ENCODE results near the gene PRKG1.

PRKG1 gene

GRCh38 chr10:51786684-51787035 lies 712.4 kb downstream of the PRKG1 start:
- H3K27me3 Mint-ChIP-seq (ENCODE audit: low read depth) = no peaks in the 10 kb centered on the region
- no peak for DNase-seq (ENCODE audit: low spot score)
- no peaks in the 10 kb centered on the region for H3K4me1 Mint-ChIP-seq (ENCODE audit: low read depth)
- H3K27ac Mint-ChIP-seq = no peak overlapping the region
- H3K4me3 Mint-ChIP-seq = no peak overlapping the region
- no peaks in the 10 kb centered on the region for H3K36me3 Mint-ChIP-seq (ENCODE audit: low read depth)
- peaks cover 4% of the 10 kb centered on the region for H3K9me3 Mint-ChIP-seq

- H3K4me3 Mint-ChIP-seq = no peak overlapping the region
- no peaks in the 10 kb centered on the region for H3K27me3 Mint-ChIP-seq (ENCODE audit: low read depth)
- H3K27ac Mint-ChIP-seq = no peak overlapping the region
- no peaks in the 10 kb centered on the region for H3K4me1 Mint-ChIP-seq (ENCODE audit: low read depth)
- no peaks in the 10 kb centered on the region for H3K36me3 Mint-ChIP-seq (ENCODE audit: low read depth)
- H3K9me3 Mint-ChIP-seq = peaks cover 14% of the 10 kb centered on the region
- DNase-seq (ENCODE audit: low spot score) = no peak
Measured at GRCh38 chr10:51788273-51788672, 714.0 kb downstream of the PRKG1 start.

- Mint-ChIP-seq H3K4me3 (no peak overlapping the region), H3K4me1 (ENCODE audit: low read depth) (no peaks in the 10 kb centered on the region), H3K36me3 (ENCODE audit: low read depth) (no peaks in the 10 kb centered on the region), H3K27ac (no peak overlapping the region), H3K27me3 (ENCODE audit: low read depth) (no peaks in the 10 kb centered on the region), H3K9me3 (peaks cover 17% of the 10 kb centered on the region)
- no peak for DNase-seq (ENCODE audit: low spot score)
Measured at GRCh38 chr10:51789118-51789517, 714.8 kb downstream of the PRKG1 start.

DNA sequence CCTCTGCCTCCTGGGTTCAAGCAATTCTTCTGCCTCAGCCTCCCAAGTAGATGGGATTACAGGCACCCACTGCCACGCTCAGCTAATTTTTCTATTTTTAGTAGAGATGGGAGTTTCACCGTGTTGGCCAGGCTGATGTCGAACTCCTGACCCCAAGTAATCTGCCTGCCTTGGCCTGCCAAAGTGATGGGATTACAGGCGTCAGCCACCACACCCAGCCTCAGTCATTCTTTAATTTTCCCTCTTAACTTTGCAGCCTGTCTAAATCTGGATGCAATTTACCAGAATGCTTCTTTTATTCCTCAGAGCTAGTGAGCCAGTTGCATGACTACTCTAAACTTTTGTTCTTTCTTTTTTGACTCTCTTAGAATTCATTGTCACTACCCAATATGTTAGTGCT lies 715.6 kb downstream of the PRKG1 start:
- H3K27me3 Mint-ChIP-seq (ENCODE audit: low read depth) = no peaks in the 10 kb centered on the region
- no peaks in the 10 kb centered on the region for H3K36me3 Mint-ChIP-seq (ENCODE audit: low read depth)
- DNase-seq (ENCODE audit: low spot score) = no peak
- peaks cover 17% of the 10 kb centered on the region for H3K9me3 Mint-ChIP-seq
- no peaks in the 10 kb centered on the region for H3K4me1 Mint-ChIP-seq (ENCODE audit: low read depth)
- no peak overlapping the region for H3K27ac Mint-ChIP-seq
- H3K4me3 Mint-ChIP-seq = no peak overlapping the region

GRCh38 chr10:51792678-51793077 lies 718.4 kb downstream of the PRKG1 start:
- no peaks in the 10 kb centered on the region for H3K36me3 Mint-ChIP-seq (ENCODE audit: low read depth)
- H3K9me3 Mint-ChIP-seq = peaks cover 17% of the 10 kb centered on the region
- no peak overlapping the region for H3K4me3 Mint-ChIP-seq
- no peak overlapping the region for H3K27ac Mint-ChIP-seq
- no peaks in the 10 kb centered on the region for H3K4me1 Mint-ChIP-seq (ENCODE audit: low read depth)
- H3K27me3 Mint-ChIP-seq (ENCODE audit: low read depth) = no peaks in the 10 kb centered on the region
- no peak for DNase-seq (ENCODE audit: low spot score)

GRCh38 chr10:51800121-51800520 lies 725.8 kb downstream of the PRKG1 start:
- Mint-ChIP-seq H3K36me3 (ENCODE audit: low read depth) (no peaks in the 10 kb centered on the region), H3K4me1 (ENCODE audit: low read depth) (no peaks in the 10 kb centered on the region), H3K9me3 (no peaks in the 10 kb centered on the region), H3K27me3 (ENCODE audit: low read depth) (peaks cover 4% of the 10 kb centered on the region), H3K27ac (no peak overlapping the region), H3K4me3 (no peak overlapping the region)
- no peak for DNase-seq (ENCODE audit: low spot score)

DNA sequence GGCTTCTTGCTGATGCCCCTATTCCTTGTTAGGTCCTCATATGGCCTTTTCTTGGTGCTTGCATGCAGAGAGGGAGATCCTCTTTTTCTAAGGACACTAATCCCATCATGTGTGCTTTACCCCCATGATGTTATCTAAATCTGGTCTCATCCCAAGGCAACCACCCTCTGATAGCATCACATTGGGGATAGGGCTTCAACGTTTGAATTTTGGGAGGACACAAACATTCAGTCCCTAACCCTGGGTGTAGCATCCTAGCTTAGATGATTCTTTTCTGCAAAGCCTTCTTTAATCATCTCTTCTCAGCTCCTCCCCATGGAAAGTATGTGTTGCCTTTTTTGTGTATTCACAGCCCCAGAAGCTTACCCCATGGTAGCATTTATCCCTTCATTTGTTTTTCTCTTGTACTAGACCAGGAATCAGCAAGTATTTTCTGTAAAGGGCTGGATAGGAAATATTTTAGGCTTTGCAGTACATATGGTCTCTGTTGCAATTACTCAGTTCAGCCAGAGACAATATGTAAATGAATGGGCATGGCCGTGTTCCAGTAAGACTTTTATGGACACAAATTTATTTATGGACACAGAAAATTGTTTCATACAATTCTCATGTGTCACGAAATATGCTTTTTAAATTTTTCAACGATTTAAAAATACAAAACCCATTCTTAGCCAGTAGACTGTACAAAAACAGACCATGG lies 726.6 kb downstream of the PRKG1 start:
- H3K27ac Mint-ChIP-seq = no peak overlapping the region
- no peaks in the 10 kb centered on the region for H3K4me1 Mint-ChIP-seq (ENCODE audit: low read depth)
- DNase-seq (ENCODE audit: low spot score) = no peak
- H3K4me3 Mint-ChIP-seq = no peak overlapping the region
- H3K27me3 Mint-ChIP-seq (ENCODE audit: low read depth) = peaks cover 4% of the 10 kb centered on the region
- H3K36me3 Mint-ChIP-seq (ENCODE audit: low read depth) = no peaks in the 10 kb centered on the region
- H3K9me3 Mint-ChIP-seq = no peaks in the 10 kb centered on the region

GRCh38 chr10:51802030-51802429 lies 727.7 kb downstream of the PRKG1 start:
- Mint-ChIP-seq H3K36me3 (ENCODE audit: low read depth) (no peaks in the 10 kb centered on the region), H3K27ac (no peak overlapping the region), H3K27me3 (ENCODE audit: low read depth) (peaks cover 4% of the 10 kb centered on the region), H3K4me1 (ENCODE audit: low read depth) (no peaks in the 10 kb centered on the region), H3K4me3 (no peak overlapping the region), H3K9me3 (no peaks in the 10 kb centered on the region)
- no peak for DNase-seq (ENCODE audit: low spot score)

DNA sequence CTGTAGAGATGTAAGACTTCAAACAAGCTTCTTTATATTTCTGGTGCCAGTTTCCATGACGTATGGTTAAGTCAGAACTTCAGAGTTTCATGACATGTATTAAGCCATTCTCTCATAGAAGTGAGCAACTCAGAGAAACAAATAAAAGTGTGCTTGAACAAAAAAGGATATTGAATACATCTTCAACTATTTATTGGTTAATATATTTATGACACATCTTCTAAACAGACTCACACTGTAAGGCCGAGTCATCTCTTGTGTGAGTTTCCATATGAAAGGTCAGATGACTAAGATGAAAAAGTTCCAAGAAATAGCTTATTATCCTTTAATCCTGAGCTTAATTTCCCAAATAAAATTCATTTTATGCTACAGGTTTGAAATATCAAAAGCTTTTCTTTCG lies 730.6 kb downstream of the PRKG1 start:
- no peaks in the 10 kb centered on the region for H3K9me3 Mint-ChIP-seq
- no peak overlapping the region for H3K27ac Mint-ChIP-seq
- H3K36me3 Mint-ChIP-seq (ENCODE audit: low read depth) = no peaks in the 10 kb centered on the region
- no peaks in the 10 kb centered on the region for H3K4me1 Mint-ChIP-seq (ENCODE audit: low read depth)
- H3K27me3 Mint-ChIP-seq (ENCODE audit: low read depth) = peaks cover 6% of the 10 kb centered on the region
- H3K4me3 Mint-ChIP-seq = no peak overlapping the region
- no peak for DNase-seq (ENCODE audit: low spot score)

DNA sequence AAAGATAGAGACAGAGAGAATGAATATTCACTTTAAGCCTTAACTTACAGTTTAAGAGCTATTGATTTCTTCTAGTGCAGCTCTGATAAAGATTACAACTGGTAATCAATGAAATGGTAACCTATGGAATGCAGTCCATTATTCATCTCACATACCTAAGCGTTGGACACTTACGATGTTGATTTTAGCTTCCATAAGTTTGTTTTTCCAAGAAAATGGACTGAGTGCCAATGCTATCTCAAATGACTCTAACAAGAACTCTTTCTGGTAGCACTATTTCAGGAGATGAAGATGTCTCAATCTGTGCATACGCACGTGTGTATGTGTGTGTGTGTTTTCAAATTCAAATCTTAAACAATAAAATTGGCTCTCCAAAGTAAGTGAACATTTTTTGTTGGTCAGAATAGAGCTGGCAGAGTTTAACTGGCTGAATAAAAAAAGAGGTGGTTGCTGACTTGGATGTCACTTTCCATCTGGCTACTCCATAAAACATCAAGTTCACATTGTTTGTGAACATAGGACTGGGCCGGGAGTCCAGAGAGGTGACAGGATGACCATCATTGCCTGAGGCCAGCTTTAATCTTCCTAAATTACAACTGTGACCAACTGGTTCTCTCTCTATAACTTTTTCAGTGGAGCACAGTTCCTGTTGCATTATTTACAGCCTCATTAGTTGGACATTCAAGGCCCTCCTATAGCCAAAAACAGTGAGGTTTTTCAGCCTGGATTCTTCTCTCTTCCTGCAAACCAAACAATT lies 732.0 kb downstream of the PRKG1 start:
- no peak overlapping the region for H3K4me3 Mint-ChIP-seq
- no peaks in the 10 kb centered on the region for H3K9me3 Mint-ChIP-seq
- H3K36me3 Mint-ChIP-seq (ENCODE audit: low read depth) = no peaks in the 10 kb centered on the region
- no peak overlapping the region for H3K27ac Mint-ChIP-seq
- peaks cover 6% of the 10 kb centered on the region for H3K27me3 Mint-ChIP-seq (ENCODE audit: low read depth)
- DNase-seq (ENCODE audit: low spot score) = no peak
- no peaks in the 10 kb centered on the region for H3K4me1 Mint-ChIP-seq (ENCODE audit: low read depth)

DNA sequence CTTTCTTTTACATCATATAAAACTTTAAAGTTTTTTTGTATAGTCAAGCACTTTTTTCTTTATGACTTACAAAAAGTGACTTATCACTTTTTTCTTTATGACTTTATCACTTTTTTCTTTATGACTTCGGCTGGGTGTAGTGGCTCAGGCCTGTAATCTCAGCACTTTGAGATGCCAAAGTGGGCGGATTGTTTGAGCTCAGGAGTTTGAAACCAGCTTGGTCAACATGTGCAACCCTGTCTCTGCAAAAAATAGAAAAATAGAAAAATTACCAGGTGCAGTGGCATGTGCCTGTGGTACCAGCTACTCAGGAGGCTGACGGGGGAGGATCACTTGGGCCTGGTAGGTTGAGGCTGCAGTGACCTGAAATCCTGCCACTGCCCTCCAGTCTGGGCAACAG lies 733.9 kb downstream of the PRKG1 start:
- no peak for DNase-seq (ENCODE audit: low spot score)
- no peak overlapping the region for H3K4me3 Mint-ChIP-seq
- no peaks in the 10 kb centered on the region for H3K9me3 Mint-ChIP-seq
- H3K4me1 Mint-ChIP-seq (ENCODE audit: low read depth) = no peaks in the 10 kb centered on the region
- no peaks in the 10 kb centered on the region for H3K36me3 Mint-ChIP-seq (ENCODE audit: low read depth)
- peaks cover 2% of the 10 kb centered on the region for H3K27me3 Mint-ChIP-seq (ENCODE audit: low read depth)
- H3K27ac Mint-ChIP-seq = no peak overlapping the region

DNA sequence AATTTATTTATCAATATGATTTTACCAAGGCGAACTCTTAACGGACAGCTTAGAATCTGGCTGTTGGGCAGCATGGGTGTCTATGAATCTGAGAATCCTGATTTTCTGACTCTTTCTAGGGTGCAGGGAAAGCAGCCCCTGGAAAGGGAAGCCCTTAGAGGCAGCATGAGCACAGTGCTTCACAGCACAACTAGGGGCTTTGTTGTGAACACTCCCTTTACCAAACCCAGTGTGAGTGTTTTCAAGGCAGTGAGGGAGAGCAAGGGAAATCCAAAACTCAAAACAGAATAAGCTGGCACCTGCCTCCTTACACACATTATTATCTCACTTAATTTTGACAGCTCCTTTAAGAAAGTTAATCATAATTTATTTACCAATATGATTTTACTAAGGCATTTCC lies 741.4 kb downstream of the PRKG1 start:
- Mint-ChIP-seq H3K27me3 (ENCODE audit: low read depth) (peaks cover 5% of the 10 kb centered on the region), H3K4me1 (ENCODE audit: low read depth) (no peaks in the 10 kb centered on the region), H3K4me3 (no peak overlapping the region), H3K9me3 (no peaks in the 10 kb centered on the region), H3K27ac (no peak overlapping the region), H3K36me3 (ENCODE audit: low read depth) (no peaks in the 10 kb centered on the region)
- no peak for DNase-seq (ENCODE audit: low spot score)

- no peak for DNase-seq (ENCODE audit: low spot score)
- H3K27me3 Mint-ChIP-seq (ENCODE audit: low read depth) = peaks cover 12% of the 10 kb centered on the region
- no peak overlapping the region for H3K4me3 Mint-ChIP-seq
- no peak overlapping the region for H3K27ac Mint-ChIP-seq
- H3K9me3 Mint-ChIP-seq = no peaks in the 10 kb centered on the region
- H3K4me1 Mint-ChIP-seq (ENCODE audit: low read depth) = no peaks in the 10 kb centered on the region
- no peaks in the 10 kb centered on the region for H3K36me3 Mint-ChIP-seq (ENCODE audit: low read depth)
Measured at GRCh38 chr10:51821045-51821444, 746.8 kb downstream of the PRKG1 start.

DNA sequence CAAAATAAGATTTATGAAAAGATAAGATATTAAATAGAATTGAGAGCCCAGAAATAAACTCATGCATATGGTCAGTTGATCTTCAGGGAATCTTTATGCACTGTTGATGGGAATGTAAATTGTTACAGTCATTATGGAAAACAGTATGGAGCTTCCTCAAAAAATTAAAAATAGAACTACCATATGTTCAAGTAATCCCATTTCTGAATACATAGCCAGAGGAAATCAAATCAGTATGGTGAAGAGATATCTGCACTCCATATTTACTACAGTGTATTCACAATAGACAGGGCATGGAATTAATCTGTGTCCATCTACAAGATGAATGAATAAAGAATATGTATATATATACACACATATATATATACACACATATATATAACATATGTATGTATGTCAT lies 747.5 kb downstream of the PRKG1 start:
- H3K27me3 Mint-ChIP-seq (ENCODE audit: low read depth) = peaks cover 14% of the 10 kb centered on the region
- H3K9me3 Mint-ChIP-seq = no peaks in the 10 kb centered on the region
- H3K36me3 Mint-ChIP-seq (ENCODE audit: low read depth) = no peaks in the 10 kb centered on the region
- H3K27ac Mint-ChIP-seq = no peak overlapping the region
- no peak for DNase-seq (ENCODE audit: low spot score)
- H3K4me3 Mint-ChIP-seq = no peak overlapping the region
- no peaks in the 10 kb centered on the region for H3K4me1 Mint-ChIP-seq (ENCODE audit: low read depth)
